Dedifferentiated amniotic fluid mesenchymal stem cell (primary cell): ENCODE data around the gene NDE1.
"Not testable (repeated sequence)": the region's sequence is repeated elsewhere in the genome, so short reads cannot be mapped to it uniquely, and the experiment has no call there.

Experiments used
- DNase-seq: peaks from one replicate; pipeline ENCODE4 v3.0.0-alpha.2; 2016; ENCODE audit errors: extremely low spot score

NDE1 gene

DNA sequence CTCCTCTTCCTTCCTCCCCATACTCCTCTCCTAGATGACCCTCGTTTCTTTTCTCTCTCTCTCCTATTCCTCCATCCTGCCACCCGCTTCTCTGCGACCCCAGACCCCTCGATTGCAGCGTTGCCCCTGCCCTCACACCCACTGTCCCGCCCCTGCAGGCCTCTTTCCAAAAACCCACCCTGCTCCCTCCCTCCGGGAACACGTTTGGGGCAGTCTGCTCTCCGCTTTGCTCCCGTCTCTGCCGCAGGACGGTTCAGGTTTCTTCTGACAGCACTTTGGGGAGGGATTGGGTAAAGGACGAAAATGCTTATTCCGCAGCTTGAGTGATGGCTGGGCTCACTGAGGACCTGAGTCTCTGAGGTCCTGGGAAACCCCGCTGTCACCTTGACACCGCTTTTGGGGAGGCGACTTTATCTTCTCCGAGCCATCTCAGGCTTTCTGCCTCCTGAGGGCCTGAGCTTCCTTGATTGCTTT is 690 bp downstream of the NDE1 start:
- no peak for DNase-seq

DNA sequence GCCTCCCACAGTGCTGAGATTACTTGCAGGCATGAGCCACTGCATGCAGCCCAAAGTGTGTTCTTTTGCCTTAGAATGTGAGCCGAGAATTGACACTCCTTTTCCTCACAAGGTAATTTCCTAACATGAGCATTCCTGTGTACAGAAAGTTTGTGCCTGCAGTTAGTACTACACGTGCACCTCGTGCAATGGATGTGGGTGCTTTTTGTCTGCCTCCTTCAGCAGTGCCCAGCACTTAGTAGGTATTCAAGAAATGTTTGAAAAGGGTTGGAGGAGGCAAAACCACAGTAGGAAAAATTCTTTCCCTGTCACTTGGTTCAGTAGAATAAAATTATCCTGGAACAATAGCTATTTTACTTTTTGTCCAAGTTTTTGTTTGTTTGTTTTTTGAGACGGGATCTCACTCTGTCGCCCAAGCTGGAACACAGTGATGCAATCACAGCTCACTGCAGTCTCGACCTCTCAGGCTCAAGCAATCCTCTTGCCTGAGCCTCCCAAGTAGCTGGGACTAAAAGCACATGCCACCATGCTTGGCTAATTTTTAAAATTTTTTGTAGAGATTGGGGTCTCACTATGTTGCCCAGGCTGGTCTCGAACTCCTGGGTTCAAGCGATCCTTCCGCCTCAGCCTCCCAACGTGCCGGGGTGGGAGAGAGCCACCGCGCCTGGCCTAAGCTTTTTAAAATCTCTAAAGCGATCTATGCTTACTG is 2.4 kb downstream of the NDE1 start:
- no peak for DNase-seq

DNA sequence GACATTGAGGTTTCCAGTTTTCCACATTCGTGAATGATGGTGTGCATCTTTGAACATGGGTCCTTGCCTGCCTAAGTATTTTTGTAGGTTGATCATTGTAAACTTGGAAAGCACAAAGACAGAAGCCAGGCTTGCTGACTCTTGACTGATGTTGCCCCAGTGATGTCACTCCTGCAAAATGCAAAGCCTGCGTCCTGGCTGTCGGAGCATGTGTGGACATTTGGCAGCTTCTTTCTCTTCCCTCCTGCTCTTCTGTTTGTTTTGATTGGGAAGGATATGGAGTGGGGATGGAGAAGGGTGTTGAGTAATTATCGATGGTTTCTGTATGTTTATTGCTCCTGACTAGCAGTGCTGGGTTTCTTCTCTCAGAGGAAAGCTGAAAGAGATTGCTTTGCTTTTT is 3.2 kb downstream of the NDE1 start:
- peak; percentile 70 for DNase-seq

DNA sequence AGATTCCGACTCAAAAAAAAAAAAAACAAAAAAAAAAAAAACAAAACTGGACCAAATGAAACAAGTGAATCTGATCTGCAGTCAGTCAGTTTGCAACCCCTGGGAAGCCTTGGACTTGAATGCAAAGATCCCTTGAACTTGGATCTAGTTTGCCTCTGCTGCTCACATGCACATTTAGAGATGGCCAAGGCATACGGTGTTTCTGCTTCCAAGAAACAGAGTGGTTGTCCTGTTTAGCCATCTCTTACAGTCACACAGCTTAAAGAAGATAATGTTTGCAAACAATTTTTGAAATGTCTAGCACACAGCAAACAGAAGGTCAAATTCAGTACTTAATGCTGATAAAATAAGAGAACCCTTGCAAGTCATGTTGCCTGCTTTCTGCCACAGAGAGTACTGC is 4.5 kb downstream of the NDE1 start:
- no peak for DNase-seq

DNA sequence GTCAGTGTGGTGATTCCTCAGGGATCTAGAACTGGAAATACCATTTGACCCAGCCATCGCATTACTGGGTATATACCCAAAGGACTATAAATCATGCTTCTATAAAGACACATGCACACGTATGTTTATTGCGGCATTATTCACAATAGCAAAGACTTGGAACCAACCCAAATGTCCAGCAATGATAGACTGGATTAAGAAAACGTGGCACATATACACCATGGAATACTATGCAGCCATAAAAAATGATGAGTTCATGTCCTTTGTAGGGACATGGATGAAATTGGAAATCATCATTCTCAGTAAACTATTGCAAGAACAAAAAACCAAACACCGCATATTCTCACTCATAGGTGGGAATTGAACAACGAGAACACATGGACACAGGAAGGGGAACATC is 5.5 kb downstream of the NDE1 start:
- not testable (repeated sequence) for DNase-seq

DNA sequence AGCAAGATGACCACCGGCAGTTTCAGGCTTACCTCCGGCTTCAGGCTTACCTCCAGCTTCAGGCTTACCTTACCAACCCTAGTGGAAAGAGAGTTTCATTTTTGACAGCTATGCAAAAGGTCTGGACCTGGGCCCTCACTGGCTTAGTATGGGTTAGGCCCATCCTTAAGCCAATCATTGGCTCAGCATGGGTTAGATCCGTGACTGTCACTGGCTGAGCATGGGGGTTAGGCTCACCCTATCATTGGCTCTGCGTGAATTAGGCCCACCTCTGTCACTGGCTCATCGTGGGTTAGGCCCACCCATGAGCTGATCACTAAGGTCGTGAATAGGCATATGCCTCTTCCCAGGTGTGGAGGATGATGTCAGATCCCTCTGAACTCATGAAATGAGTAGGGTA is 8.1 kb downstream of the NDE1 start:
- DNase-seq, result no peak

DNA sequence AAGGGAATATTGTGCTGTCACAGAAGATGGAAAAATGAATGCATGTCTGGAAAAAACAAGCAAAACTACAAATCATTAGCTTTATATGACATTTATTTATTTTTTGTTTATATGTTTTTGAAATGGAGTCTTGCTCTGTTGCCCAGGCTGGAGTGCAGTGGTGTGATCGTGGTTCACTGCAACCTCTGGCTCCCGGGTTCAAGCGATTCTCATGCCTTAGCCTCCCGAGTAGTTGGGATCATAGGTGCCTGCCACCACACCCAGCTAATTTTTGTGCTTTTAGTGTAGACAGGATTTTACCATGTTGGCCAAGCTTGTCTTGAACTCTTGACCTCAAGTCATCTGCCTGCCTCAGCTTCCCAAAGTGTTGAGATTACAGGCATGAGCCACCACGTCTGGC is 8.5 kb downstream of the NDE1 start:
- no peak for DNase-seq

DNA sequence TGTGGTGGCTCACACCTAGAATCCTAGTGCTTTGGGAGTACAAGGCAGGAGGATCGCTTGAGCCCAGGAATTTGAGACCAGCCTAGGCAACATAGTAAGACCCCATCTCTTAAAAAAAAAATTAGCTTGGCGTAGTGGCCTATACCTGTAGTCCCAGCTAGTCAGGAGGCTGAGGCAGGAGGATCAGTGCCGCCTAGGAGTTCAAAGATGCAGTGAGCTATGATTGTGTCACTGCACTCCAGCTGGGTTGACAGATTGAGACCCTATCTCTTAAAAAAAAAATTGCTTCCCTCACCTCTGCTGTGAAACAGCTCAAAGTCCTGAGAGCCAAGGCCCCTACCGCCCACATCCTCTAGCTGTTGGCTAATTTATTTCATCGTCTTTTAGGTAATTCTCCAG is 10.2 kb downstream of the NDE1 start:
- no peak for DNase-seq

DNA sequence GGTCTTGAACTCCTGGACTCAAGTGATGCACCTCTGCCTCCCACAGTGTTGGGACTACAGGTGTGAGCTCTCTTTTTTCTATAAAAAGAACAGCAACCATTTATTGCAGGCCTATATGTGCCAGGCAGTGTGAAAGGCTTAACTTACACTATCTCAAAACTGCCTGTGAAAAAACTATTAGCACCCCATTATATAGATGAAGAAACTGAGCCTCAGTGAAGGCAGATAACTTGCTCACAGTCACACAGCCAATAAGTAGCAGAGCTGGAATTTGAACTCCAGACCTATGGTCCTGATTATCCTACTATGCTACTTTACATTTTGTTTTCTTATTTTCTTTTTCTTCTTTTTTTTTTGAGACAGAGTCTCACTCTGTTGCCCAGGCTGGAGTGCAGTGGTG is 15.1 kb downstream of the NDE1 start:
- DNase-seq, result no peak

DNA sequence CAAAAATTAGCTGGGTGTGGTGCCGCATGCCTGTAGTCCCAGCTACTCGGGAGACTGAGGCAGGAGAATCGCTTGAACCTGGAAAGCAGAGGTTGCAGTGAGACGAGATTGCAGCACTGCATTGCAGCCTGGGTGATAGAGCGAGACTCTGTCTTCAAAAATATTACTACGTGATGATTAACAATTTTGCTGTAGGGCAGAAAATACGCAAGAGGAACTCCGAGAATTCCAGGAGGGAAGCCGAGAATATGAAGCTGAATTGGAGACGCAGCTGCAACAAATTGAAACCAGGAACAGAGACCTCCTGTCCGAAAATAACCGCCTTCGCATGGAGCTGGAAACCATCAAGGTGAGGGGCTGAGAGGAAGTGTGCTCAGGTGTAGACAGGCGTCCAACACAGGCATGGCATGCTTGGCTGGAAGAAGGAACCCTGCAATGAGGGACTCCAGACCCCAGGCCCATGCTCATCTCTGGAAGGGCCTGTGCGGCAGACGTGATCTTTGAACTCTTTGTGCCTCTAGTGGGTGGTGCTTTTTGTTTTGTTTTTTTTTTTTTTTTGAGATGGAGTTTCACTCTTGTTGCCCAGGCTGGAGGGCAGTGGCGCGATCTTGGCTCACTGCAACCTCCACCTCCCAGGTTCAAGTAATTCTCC is 17.2 kb downstream of the NDE1 start:
- DNase-seq, result no peak

DNA sequence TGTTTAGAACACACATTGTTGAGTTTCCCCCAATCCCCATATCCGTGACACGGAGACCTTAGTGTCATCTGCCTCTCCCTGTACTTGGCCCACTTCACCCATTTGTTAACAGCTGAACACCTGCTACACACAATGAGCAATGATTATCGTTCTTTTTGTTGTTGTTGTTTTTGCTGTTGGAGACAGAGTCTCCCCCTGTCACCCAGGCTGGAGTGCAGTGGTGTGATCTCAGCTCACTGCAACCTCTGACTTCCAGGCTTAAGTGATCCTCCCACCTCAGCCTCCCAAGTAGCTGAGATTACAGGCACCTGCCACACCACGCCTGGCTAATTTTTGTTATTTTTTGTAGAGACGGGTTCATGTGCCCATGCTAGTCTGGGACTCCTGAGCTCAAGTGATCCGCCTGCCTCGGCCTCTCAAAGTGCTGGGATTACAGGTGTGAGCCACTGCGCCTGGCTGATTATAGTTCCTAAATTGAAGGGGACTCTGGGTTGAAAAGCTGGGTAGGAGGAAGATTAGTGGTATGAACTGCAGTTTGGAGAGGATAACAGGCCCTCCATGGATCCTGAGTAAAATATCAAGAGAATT is 21.6 kb downstream of the NDE1 start:
- DNase-seq, result no peak

DNA sequence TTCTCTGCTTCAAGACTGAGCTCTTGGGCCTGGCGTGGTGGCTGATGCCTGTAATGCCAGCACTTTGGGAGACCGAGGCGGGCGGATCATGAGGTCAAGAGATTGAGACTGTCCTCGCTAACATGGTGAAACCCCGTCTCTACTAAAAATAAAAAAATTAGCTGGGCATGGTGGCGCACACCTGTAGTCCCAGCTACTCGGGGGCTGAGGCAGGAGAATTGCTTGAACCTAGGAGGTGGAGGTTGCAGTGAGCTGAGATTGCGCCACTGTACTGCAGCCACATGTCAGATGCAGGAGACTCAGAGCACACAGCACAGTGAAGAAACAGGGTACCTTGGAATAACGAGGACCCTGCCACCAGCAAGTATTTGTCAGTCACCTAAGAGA is 22.1 kb downstream of the NDE1 start:
- DNase-seq, result not testable (repeated sequence)

DNA sequence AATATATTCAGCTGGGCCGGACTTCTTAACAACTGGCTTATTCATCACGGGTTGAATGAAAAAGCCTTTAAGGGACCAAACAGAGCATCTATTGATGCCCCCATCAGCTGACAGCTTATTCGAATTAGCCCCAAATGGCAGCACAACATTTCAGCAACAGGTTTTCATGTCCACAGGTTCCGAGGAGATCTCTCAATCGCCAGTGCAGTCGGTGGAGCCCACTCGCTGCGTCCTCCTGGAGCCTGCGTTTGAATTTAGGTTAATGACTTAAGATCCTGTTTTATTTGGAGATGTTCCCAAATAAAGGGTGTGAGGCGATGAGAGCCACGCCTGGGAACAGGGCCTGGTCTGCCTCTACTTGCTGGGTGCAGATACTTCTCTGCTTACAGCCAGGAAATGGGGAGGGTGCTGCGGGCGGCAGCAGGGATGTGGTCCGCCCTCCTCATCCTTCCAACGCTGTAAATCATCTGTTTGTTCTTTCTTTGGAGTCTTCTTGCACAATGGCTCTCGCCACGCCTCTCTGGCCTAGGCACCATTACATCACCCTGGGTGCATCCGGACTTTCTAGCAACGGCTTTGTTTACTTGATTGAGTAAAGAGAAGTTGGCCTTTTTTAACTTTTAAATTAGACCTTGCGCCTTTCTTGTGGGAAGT is 22.6 kb downstream of the NDE1 start:
- DNase-seq, result peak; percentile 84

DNA sequence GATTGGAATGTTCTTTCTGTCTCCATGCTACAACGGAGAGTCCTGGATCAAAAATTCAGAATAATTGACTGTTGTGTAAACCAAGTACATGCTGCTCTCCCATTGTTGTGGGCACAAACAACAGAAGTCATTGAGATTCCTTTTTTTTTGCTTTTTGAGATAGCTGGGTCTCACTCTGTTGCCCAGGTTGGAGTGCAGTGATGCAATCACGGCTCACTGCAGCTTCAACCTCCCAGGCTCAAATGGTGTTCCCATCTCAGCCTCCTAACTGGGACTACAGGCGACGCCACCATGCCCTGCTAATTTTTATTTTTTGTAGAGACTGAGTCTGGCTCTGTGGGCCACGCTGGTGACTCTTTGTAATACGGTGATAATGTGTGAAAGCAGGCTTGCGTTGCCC is 24.5 kb downstream of the NDE1 start:
- DNase-seq, result no peak

DNA sequence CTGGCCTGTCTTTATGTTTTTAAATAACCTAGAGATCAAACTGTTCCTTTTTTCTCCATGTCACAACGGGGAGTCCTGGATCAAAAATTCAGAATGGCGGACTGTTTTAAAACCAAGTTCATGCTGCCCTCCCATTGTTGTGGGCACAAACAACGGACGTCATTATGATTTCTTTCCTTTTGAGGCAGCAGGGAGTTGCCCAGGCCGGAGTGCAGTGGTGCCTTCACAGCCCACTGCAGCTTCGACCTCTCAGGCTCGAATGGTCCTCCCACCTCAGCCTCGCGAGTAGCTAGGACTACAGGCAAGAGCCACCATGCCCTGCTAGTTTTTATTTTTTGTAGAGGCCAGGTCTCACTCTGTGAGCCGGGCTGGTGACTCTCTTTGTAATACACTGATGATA is 26.5 kb downstream of the NDE1 start:
- DNase-seq, result no peak

DNA sequence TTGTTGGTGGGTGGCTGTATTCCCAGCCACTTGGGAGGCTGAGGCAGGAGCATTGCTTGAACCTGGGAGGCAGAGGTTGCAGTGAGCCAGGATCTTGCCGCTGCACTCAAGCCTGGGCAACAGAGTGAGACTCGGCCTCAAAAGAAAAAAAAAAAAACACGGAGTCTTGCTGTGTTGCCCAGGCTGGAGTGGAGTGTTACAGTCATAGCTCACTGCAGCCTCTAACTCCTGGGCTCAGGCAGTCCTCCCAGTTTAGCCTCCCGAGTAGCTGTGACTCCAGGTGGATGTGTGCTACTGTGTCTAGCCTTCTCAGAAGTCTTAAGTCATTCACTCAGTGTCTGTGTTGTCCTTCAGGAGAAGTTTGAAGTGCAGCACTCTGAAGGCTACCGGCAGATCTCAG is 27.4 kb downstream of the NDE1 start:
- no peak for DNase-seq

DNA sequence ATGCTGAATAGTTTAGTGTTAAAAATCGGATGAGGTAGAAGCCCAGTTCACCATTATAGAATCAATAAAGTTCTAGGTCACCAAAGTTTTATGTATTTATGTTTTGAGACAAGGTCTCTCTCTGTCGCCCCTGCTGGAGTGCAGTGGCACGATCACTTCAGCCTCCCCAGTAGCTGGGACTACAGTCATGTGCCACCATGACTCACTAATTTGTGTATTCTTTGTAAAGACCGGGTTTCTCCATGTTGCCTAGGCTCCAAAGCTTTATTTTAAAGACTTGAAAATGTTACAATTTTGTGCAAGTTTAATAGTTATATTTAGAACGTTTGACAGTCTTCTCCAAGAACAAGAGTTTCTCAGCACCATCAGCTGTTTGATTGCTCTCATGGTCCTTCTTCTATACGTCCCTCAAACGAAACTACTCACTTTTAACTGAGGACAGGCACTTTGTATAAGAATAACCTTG is 32.1 kb downstream of the NDE1 start:
- DNase-seq, result peak; percentile 42

DNA sequence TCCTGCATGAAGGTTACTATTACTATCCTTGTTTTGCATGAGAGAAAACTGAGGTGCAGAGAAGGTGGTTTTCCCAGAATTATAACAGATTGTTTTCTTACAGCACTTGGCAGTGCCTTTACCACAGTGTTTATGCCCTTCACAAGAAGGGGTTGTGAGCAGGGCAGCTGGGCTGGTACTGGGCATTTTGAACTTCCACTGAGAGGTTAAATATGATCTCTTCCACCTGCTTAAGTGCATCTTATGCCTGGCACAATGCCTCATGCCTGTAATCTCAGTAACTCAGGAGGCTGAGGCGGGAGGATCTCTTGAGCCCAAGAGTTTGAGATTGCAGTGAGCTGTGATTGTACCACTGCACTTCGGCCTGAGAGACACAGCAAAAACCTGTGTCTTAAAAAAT is 36.2 kb downstream of the NDE1 start:
- no peak for DNase-seq

DNA sequence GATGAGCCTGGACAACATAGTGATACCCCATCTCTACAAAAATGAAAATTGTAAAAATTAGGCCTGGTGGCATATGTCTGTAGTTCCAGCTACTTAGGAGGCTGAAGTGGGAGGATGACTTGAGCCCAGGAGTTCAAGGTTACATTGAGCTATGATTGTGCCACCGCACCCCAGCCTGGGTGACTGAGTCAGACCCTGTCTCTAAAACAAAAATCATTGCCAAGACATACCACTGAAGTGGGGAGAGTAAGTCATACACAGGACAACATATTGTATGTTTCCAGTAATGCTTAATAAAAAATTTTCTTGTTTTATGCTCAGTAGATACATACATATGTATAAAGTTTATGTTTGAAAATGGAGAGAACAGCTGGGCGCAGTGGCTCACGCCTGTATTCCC is 39.2 kb downstream of the NDE1 start:
- DNase-seq, result no peak

DNA sequence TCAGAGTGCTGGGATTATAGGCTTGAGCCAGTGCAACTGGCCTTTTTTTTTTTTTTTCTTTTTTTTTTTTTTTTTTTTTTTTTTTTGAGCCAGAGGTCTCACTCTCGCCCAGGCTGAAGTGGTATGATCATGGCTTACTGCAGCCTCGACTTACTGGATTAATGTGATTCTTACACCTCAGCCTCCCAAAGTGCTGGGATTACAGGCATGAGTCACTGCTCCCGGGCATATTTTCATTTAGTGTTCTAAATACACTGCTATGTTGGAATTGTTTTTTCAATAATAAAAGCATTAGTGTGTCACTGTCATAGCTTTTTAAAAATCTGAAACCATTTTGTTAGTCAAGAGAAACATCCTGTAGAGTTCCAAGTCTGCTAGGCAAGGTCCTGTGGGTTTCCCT is 40.3 kb downstream of the NDE1 start:
- DNase-seq, result peak; percentile 22

DNA sequence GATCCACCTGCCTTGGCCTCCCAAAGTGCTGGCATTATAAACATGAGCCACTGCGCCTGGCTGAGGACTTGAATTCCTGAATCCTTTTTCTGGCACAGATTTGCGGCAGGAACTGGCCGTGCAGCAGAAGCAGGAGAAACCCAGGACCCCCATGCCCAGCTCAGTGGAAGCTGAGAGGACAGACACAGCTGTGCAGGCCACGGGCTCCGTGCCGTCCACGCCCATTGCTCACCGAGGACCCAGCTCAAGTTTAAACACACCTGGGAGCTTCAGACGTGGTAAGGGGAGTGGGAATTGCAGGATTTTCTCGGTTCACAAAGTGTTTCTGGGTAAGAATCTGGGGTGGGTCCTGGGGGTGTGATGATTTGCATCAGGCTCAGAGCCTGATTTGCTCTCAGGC is 41.0 kb downstream of the NDE1 start:
- DNase-seq, result no peak

DNA sequence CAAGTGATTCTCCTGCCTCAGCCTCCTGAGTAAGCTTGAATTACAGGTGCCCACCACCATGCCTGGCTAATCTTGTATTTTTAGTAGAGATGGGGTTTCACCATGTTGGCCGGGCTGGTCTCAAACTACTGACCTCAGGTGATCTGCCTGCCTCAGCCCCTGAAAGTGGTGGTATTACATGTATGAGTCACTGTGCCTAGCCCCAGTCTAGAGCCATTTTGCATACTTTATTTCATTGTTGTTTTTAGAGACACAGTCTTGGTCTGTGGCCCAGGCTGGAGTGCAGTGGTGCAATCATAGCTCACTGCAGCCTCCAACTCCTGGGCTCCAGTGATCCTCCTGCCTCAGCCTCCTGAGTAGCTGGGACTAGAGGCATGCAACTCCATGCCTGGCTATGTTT is 42.5 kb downstream of the NDE1 start:
- DNase-seq, result not testable (repeated sequence)

DNA sequence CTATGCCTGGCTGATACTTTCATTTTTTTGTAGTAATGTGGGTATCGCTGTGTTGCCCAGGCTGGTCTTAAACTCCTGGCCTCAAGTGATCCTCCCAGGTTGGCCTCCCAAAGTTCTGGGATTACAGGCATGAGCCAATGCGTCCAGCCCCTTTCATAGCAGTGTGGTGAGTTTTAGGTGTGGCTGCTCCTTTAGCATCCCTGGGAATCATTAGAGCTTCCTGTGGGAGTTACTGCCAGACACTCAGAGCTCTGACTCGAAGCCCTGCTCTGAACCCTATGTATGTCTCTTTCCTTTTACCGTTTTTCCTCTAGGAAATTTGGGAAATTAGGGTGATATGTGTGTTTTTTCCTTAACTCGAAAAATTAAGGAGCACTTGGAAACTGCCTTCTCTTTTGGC is 44.5 kb downstream of the NDE1 start:
- DNase-seq, result no peak
